ES-I3 (cell line): Measurements from ENCODE around the gene LGSN.
"Not testable (repeated sequence)": the region's sequence is repeated elsewhere in the genome, so short reads cannot be mapped to it uniquely, and the experiment has no call there.

Experiments used
- H3K36me3 ChIP-seq: 2 replicates; pipeline ENCODE4 v1.6.1; 2013; ENCODE audit warnings: mild to moderate bottlenecking, low read length, control low read depth, moderate library complexity; ENCODE audit not compliant: insufficient read depth
- H3K4me1 ChIP-seq: 2 replicates; pipeline ENCODE4 v1.6.1; 2013; ENCODE audit warnings: mild to moderate bottlenecking, control low read depth, low read length; ENCODE audit not compliant: insufficient read depth
- H3K9ac ChIP-seq: 2 replicates; pipeline ENCODE4 v1.6.1; 2013; ENCODE audit warnings: low read depth, mild to moderate bottlenecking, low read length, moderate library complexity
- H3K9me3 ChIP-seq: 2 replicates; pipeline ENCODE4 v1.6.1; 2013; ENCODE audit warnings: mild to moderate bottlenecking, low read length, moderate library complexity; ENCODE audit not compliant: control insufficient read depth, insufficient read depth

The LGSN gene

GRCh38 chr6:63280639-63281180 is 39.1 kb downstream of the LGSN start:
- no peak overlapping the region for H3K9ac ChIP-seq
- H3K4me1 ChIP-seq, result peaks cover 12% of the 10 kb centered on the region
- H3K9me3 ChIP-seq, result no peaks in the 10 kb centered on the region
- no peaks in the 10 kb centered on the region for H3K36me3 ChIP-seq

- Histone ChIP-seq H3K4me1 (peaks cover 12% of the 10 kb centered on the region), H3K9me3 (no peaks in the 10 kb centered on the region), H3K9ac (no peak overlapping the region), H3K36me3 (no peaks in the 10 kb centered on the region)
These were observed 40.9 kb downstream of the LGSN start for GRCh38 chr6:63278916-63279315.

- Histone ChIP-seq H3K9me3 (no peaks in the 10 kb centered on the region), H3K36me3 (no peaks in the 10 kb centered on the region), H3K9ac (no peak overlapping the region), H3K4me1 (peaks cover 4% of the 10 kb centered on the region; the same call in 1 of the 2 replicates)
These were observed 43.8 kb downstream of the LGSN start for GRCh38 chr6:63275953-63276352.

GRCh38 chr6:63274795-63275430 is 44.9 kb downstream of the LGSN start:
- H3K36me3 ChIP-seq, H3K9me3 ChIP-seq, H3K9ac ChIP-seq, H3K4me1 ChIP-seq: not testable (repeated sequence)

GRCh38 chr6:63272397-63272796 is 47.4 kb downstream of the LGSN start:
- no peaks in the 10 kb centered on the region for H3K36me3 ChIP-seq
- H3K4me1 ChIP-seq, result peaks cover 5% of the 10 kb centered on the region; the same call in 1 of the 2 replicates
- H3K9me3 ChIP-seq, result no peaks in the 10 kb centered on the region
- H3K9ac ChIP-seq, result no peak overlapping the region

- Histone ChIP-seq H3K36me3 (no peaks in the 10 kb centered on the region), H3K4me1 (peaks cover 10% of the 10 kb centered on the region; the same call in 1 of the 2 replicates), H3K9me3 (no peaks in the 10 kb centered on the region), H3K9ac (no peak overlapping the region)
These were observed 50.3 kb downstream of the LGSN start for GRCh38 chr6:63269470-63269869.

GRCh38 chr6:63268574-63268973 is 51.2 kb downstream of the LGSN start:
- Histone ChIP-seq H3K9me3 (no peaks in the 10 kb centered on the region), H3K4me1 (peaks cover 13% of the 10 kb centered on the region; the same call in 1 of the 2 replicates), H3K36me3 (no peaks in the 10 kb centered on the region), H3K9ac (no peak overlapping the region)

GRCh38 chr6:63267828-63268227 is 52.0 kb downstream of the LGSN start:
- no peak overlapping the region for H3K9ac ChIP-seq
- H3K4me1 ChIP-seq, result peaks cover 21% of the 10 kb centered on the region; the same call in 1 of the 2 replicates
- H3K36me3 ChIP-seq, result no peaks in the 10 kb centered on the region
- no peaks in the 10 kb centered on the region for H3K9me3 ChIP-seq

GRCh38 chr6:63267046-63267445 is 52.7 kb downstream of the LGSN start:
- Histone ChIP-seq H3K4me1 (peaks cover 29% of the 10 kb centered on the region), H3K9ac (no peak overlapping the region), H3K36me3 (no peaks in the 10 kb centered on the region), H3K9me3 (no peaks in the 10 kb centered on the region)

- H3K9ac ChIP-seq, result no peak overlapping the region
- H3K9me3 ChIP-seq, result no peaks in the 10 kb centered on the region
- H3K36me3 ChIP-seq, result no peaks in the 10 kb centered on the region
- peaks cover 26% of the 10 kb centered on the region for H3K4me1 ChIP-seq
These were observed 56.3 kb downstream of the LGSN start for GRCh38 chr6:63263444-63263843.

GRCh38 chr6:63261820-63262219 is 58.0 kb downstream of the LGSN start:
- H3K9me3 ChIP-seq, result no peaks in the 10 kb centered on the region
- H3K9ac ChIP-seq, result no peak overlapping the region
- peaks cover 19% of the 10 kb centered on the region for H3K4me1 ChIP-seq
- H3K36me3 ChIP-seq, result no peaks in the 10 kb centered on the region

GRCh38 chr6:63259153-63259552 is 60.6 kb downstream of the LGSN start:
- 0 out of 2 replicates have a peak, but pooled peaks cover 3% of the 10 kb centered on the region for H3K9me3 ChIP-seq
- no peaks in the 10 kb centered on the region for H3K36me3 ChIP-seq
- H3K4me1 ChIP-seq, result peaks cover 19% of the 10 kb centered on the region
- no peak overlapping the region for H3K9ac ChIP-seq

GRCh38 chr6:63249875-63250482 is 69.8 kb downstream of the LGSN start:
- Histone ChIP-seq H3K36me3 (no peaks in the 10 kb centered on the region), H3K4me1 (no peaks in the 10 kb centered on the region), H3K9me3 (0 out of 2 replicates have a peak, but pooled peaks cover 3% of the 10 kb centered on the region), H3K9ac (no peak overlapping the region)

GRCh38 chr6:63246581-63246980 is 73.2 kb downstream of the LGSN start:
- H3K4me1 ChIP-seq, result no peaks in the 10 kb centered on the region
- no peaks in the 10 kb centered on the region for H3K9me3 ChIP-seq
- H3K9ac ChIP-seq, result no peak overlapping the region
- H3K36me3 ChIP-seq, result no peaks in the 10 kb centered on the region

- Histone ChIP-seq H3K9ac (no peak overlapping the region), H3K36me3 (no peaks in the 10 kb centered on the region), H3K9me3 (no peaks in the 10 kb centered on the region), H3K4me1 (no peaks in the 10 kb centered on the region)
These were observed 73.9 kb downstream of the LGSN start for GRCh38 chr6:63245909-63246308.
